ENCODE measurements around the gene TMEFF2.

TMEFF2 gene

DNA sequence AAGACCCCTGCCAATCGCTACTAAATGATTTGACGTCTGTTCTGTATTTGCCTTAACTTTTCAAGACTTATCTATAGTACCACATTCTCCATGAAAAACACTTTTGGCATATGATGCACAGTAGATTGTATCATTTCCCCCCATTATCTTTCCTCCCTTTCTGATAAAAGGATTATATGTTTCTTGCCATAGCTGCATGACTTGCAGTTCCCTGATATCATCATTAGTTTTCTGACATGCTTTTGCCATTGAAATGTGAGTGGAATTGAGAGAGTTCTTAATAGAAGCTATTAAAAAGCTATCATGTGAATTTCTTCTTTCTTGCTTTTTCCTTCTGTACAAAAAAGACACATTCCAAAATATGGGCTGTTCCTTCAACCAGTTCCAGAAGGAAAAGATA, 130.3 kb downstream of the TMEFF2 start:
- DNase-seq (ENCODE audit: low read depth) = no peak

DNA sequence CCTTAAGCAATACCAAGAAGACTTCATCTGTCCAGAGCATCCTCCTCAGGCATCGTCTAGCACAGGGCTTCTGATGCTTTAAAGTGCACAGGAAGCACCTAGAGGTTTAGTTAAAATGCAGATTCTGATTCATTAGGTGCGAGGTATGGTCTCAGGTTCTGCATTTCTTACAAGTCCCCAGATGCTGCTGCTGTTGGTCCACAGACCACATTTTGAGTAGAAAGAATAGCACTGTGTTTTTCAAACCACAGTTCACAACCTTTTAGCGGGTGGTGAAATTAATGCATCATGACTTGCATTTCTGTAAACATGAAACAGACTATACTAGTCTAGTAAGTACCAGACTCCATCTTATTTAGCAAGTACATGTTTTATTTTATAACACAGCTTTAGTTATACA, 134.6 kb downstream of the TMEFF2 start:
- DNase-seq (ENCODE audit: low read depth) = no peak

DNA sequence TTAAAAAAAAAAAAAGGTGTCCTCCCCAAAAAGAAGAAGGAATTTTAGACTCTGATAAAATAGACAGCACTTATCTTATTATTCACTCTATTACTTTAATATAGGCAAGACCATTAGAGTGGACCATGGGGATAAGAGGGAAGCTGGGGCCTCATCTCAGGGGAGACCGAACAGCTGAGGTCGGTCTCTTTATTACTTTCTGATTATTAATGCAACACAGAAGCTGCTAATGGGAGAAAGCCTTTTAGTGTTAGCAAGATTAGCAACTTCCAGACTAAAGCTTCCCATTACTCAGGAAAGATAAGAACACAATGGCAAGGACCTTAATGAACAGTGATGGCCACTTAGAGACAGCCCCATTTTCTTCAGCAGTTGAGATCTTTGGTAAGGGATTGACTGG, 135.5 kb downstream of the TMEFF2 start:
- no peak for DNase-seq (ENCODE audit: low read depth)

DNA sequence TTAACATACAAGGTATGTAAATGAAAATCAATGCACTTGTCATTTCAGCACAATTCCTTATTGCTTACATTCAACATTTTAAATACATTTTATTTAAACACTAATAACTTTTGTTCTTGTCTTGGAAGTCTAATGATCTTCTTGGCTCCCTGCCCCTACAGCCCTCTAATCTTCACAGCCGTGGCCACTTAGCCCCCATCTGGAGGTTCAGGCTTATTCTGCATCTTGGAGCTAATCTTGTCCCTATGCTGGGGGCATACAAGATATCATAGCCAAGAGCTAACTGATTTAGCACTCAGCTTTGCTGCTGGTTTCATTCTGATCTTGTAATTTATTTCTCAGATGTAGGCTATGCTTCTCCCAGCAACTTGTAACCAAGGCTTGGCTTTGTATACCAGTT, 140.8 kb downstream of the TMEFF2 start:
- no peak for DNase-seq (ENCODE audit: low read depth)

DNA sequence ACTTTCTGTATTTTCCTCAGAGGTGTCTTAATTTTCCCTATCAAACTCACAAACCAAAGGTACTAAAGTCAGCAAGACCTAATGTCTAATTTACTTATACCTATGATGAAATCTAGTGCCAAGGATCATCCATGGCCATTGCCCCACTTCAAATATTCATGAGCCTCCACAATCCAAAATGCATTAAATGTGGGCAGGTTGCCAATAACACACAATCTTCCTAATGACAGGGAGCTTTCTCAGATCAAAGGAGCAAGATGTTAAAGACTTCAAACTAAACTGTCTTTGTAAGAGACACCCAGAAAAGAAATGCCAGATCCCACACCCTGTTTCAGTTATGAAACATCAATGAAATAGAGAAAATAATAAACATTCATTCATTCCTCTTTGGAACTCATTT, 143.2 kb downstream of the TMEFF2 start:
- DNase-seq (ENCODE audit: low read depth) = no peak

DNA sequence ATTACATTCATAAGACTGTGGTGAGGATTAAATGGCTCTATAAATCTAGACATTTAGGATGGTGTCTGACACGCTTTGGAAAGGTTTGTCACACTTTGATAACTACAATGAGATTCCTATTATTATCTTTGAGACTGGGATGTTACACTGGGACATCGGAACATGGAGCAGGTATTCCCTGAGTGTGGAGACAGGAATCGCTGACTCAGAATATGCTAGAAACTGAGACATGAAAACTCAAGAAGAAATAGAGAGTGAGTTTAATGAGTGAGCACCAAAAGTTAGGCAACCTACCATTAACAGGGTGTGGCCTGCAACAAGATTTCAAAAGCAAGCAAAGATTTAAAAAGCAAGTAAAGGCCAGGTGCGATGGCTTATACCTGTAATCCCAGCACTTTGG, 145.4 kb downstream of the TMEFF2 start:
- no peak for DNase-seq (ENCODE audit: low read depth)

DNA sequence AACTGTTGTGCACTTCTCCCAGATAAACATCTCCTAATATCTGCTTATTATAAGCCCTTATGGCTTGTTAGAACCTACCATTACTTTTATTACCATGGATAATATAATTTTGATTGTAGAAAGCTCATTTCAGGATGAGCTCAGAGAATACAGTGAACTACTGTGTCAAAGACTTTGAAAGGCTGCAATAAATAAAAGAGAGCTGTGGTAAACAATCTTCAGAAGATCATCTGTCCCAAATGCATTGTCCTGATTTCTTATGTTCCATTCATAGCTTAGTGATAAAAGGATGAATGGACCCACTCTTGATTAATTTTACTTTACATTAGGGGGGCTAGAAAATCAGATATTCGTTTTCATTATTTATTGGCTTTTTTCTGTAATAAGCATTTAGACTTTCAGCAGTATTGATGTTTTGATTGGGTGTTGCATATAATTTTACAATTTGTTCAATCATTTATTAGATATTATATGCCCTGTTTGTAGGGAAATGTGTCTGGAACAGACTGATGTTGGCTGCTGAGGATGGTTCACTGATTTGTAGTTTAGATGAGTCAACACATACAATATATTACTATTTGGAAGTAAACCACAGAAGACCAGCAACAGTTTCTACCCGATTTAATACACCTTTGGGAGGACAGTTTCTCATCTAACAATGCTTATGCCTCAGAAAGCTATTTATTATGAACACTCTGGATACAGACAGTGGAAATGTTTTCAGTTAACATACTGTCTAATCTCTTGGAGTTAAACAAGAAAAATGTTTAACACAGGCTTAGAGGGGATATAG, 147.2 kb downstream of the TMEFF2 start:
- no peak for DNase-seq (ENCODE audit: low read depth)

DNA sequence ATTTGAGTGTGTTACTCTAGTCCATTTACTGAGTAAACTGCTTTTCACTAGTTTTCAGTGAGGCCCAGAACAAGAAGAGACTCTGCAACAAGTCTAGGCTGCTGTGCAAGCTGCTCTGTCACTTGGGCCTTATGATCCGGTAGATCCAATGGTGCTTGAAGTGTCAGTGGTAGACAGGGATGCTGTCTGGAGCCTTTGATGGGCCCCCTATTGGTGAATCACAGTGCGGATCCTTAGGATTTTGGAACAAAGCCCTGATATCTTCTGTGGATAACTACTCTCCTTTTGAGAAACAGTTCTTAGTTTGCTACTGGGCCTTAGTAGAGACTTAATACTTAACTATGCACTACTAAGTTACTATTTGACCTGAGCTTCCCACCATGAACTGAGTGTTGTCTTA, 150.2 kb downstream of the TMEFF2 start:
- DNase-seq (ENCODE audit: low read depth) = no peak

DNA sequence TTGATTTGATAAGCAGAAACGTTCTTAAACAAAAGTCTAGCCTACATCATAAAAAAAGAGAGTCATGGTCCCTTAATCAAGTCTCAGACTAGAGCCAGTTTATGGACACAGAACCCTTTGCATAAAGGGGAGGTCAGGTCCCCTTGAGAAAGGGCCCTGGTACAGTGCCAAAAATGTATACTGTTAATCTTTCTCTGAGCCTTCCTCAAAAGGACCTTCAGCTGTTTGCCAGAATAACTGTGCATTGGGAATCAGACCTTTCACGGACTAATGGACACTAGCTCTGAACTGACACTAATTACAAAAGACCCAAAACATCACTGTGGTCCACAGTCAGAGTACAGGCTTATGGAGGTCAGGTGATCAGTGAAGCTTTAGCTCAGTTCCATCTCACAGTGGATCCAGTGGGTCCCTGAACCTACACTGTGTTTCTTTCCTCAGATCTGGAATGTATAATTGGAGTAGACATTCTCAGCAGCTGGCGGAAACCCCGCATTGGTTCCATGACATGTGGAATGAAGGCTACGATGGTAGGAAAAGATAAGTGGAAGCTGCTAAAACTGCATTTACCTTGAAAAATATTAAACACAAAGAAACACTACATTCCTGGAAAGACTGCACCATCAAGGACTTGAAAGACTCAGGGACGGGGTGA, 151.4 kb downstream of the TMEFF2 start:
- no peak for DNase-seq (ENCODE audit: low read depth)

DNA sequence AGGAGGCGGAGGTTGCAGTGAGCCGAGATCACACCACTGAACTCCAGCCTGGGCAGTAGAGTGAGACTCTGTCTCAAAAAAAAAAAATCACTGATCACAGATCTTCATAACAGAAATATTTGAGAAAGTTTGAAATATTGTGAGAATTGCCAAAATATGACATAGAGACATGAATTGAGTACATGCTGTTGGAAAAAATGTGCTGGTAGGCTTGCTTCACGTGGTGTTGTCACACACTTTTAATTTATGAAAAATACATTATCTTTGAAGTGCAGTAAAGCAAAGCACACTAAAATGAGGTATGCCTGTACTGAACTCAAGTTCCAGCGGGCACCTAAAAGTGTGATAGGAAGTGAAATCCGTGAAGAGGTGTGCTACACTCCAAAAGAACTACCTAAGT, 152.6 kb downstream of the TMEFF2 start:
- no peak for DNase-seq (ENCODE audit: low read depth)

DNA sequence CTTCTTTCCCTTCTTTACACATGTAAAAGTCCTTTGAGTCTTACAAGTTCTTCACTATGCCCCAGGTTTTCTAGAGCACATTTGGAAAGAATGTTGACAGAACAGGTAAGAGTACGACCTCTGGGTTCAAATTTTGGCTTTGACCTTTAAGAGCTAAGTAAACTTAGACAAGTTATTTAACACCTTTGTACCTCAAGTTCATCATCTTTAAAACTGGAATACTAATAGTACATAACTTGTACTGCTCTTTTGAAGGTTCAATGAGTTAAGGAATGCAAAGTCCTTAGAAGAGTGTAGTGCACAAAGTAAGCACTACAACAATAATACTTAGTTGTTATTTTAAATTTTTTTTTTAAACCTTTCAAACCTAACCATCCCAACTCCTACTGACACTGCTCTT, 156.6 kb downstream of the TMEFF2 start:
- DNase-seq (ENCODE audit: low read depth) = no peak

DNA sequence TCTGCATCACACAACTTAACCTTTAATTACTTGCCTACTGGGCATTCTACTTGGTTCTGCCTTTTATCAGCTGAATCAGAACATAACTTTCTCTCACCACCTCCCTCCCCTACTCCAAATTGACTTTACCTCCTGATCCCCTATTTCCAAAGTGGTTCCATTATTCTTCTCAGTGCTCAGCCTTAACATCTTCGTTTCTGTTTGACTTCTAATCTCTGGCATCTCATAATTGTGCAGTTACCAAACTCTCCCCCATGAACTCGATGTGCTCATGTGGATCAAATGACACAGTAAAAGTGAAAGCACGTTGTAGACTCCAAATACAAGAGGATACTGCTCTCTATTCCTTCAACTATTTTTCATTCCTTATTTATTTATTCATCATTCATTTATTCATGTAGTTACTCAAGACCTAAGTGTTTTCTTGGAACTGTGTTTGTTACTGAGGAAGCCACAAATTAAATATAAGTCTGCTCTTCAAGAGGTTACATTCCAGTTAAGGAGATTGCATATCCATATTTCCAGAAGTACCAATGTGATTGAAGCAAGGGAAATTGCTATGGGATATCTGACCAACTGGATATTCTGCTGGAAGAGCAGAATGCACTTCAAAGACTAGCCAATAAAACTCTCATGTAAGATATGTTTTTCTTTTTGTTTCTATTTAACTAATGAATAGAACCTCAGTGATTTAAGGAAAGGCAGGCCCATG, 158.8 kb downstream of the TMEFF2 start:
- DNase-seq (ENCODE audit: low read depth) = peak; percentile 24

DNA sequence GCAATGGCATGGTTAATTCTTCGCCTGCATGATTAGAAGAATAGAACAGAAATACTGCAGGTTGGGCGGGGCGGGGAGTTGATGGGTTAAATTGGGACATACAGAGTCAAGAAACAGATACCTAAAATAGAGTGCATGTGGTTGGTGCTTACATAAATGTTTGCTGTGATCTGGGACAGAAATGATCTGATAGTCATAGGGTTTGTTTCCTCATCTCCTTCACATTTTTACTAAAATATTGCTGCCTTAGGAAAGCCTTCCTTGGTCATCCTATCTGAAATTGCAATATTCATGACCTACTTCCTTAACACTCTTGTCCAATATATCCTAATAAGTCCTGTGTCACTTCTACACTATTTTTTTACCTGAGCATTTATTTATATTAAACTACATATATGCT, 163.9 kb downstream of the TMEFF2 start:
- DNase-seq (ENCODE audit: low read depth) = no peak

DNA sequence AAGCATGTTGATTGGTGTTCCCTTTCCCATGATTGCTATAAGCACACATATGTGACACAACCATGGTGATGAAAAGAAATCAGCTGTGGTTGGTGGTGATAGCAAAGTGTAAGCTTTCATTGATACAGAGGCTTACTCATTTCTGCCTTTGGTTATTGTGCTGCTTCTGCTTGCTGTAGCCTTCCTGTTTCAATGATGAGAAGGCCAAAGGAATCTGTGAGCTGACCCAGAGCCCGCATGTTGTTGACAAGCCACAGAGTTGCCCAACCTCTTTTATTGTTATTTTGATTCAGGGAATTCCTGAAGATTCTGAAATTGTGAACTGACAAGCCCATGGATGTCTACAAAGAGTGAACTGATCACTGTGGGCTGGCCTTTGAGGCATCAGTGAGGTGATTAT, 164.4 kb downstream of the TMEFF2 start:
- DNase-seq (ENCODE audit: low read depth) = no peak

DNA sequence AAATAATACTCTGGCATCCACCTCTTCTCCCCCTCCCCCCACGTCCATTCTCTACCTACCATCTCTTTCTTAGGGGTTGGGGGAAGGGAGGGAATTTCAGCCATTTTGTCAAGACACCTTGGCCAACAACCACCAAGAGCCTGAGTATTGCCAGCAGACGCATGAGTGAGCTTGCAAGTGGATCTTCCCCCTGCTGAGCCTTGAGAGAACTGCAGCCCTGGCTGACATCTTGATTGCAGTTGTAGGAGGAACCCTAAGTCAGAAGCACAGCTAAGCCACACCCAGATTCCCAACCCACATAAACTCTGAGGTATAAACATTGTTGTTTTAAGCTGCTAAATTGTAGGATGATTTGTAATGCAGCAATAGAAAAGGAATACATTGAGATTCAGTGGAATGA, 165.6 kb downstream of the TMEFF2 start:
- peak; percentile 6 for DNase-seq (ENCODE audit: low read depth)

DNA sequence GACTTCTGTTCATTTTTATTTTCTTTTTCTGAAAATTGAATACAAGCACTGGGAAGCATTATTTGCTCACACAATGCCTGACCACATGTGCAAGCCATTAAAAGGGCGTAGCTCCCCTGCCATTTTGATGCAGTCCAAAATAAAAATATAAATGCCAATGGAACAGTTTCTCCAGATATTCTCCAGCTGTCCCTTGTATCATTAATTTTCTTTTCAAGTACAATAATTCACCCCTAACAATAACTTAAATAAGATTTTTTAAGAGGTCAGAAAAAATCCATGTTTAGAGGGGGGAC, 168.0 kb downstream of the TMEFF2 start:
- no peak for DNase-seq (ENCODE audit: low read depth)

DNA sequence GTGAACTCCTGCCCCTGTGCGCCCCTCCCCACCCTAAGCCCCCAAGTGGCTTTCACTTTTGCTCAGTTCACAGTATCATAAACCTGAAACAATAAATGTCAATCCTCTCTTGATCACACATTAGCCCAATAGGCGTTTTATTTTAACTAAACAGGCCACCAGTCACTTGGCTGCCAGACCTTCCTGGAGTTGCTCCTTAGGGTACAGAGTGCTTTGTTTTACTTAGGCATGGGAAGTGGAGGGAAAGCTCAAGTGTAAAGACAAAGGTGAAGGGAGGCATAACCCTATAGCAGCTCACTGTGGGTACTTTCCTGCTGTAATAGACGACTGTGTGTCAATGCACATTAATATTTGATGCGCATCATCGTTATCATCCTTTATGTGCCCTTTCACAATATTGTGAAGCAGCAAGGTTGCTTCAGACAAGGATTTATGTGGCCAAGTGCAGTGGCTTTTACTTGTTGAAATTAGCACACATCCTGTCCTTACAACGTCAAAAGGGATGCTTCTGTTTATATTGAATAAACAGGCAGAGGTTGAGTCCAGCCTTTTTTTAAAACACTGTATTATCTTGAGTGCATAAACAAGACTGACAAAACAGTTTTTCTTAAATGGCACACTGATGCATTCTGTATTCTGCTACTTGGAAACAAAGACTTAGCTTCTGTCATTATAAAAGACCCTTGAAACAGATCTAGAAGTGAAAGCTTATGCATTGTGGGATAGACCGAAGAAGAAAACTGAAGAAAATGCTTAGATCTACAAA, 168.5 kb downstream of the TMEFF2 start:
- no peak for DNase-seq (ENCODE audit: low read depth)

DNA sequence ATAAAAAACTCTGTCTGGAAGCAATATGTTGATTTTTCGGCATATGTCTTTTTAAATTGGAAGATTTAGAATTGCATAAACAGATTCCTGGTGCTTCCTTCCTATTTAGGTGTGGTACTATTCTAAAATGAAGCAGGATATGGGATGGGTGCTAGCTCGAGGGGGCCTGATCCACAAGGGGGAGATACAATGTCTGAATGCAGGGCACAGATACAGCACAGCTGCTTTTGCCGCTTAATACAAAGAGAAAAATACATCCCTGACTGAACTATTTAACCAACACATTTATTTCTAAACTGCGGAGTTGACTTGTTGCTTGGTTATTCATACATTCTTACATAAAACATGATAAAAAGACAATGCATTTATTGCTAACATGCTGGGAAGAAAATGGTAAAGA, 169.1 kb downstream of the TMEFF2 start:
- no peak for DNase-seq (ENCODE audit: low read depth)

DNA sequence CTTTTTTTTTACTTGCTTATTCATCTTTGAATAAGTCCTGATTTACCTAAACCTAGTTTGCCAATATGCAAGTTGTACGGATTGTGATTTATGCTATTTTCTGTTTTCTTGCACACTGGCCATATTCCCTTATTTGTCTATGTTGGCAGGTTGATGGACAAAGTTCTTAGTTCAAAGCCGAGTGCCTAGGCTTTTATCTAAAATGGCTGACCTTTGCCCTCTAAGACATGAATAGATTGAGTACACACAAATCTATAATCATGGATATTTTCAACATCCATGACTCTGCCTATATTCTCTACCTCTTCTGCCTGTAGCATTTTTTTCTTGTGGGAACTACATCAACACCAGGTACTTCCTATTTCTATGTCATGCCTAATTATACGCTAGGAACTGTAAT, 171.7 kb downstream of the TMEFF2 start:
- DNase-seq (ENCODE audit: low read depth) = no peak

DNA sequence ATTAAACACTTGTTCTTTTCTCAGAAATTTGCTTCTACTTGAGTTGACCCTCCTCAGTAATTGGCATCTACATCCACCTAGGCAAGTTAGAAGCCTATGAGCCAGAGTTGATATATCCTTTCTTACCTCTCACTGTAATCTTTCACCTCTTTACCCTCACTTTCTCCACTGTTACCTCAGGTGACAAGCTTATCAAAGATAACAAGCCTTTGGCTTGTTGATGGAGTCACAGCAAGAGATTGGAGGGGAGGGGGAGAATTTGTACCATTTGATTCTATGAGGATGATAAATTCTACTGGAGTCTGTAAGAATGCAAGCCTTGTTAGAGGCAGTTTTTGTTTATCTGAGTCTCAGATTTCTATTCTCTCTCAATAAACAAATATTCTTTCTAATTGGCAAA, 176.9 kb downstream of the TMEFF2 start:
- no peak for DNase-seq (ENCODE audit: low read depth)

DNA sequence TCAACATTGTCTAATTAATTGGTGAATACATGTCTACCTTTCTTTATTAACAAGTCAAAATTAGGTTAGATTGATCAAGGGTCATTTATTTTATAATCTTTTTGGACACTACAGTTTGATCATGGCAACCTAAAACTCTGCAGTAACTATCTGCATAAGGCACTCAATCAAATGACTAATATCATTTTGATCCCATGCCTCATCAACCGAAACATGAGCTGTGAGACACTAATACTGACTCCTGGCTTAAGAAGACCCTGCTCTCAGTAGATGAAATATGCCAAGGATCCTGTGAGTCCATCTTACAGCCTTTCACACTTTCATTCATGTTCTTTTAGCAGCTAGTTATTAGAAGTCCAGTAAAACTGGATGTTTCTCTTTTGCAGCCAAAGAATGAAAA, 178.5 kb downstream of the TMEFF2 start:
- DNase-seq (ENCODE audit: low read depth) = peak; percentile 5

DNA sequence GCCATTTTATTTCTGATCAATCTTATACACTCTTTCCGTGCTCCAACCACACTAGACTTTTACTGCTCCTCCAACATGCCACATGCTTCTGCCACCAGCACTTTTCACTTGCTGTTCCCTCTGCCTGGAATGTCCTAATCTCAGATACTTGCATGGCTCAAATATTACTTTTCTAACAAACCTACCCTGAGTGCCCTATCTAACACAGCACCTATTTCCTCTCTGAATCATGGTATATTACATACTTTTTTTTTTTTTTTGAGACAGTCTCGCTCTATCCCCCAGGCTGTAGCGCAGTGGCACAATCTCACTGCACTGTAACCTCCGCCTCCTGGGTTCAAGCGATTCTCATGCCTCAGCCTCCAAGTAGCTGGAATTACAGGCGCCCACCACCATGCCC, 181.5 kb downstream of the TMEFF2 start:
- DNase-seq (ENCODE audit: low read depth) = no peak

DNA sequence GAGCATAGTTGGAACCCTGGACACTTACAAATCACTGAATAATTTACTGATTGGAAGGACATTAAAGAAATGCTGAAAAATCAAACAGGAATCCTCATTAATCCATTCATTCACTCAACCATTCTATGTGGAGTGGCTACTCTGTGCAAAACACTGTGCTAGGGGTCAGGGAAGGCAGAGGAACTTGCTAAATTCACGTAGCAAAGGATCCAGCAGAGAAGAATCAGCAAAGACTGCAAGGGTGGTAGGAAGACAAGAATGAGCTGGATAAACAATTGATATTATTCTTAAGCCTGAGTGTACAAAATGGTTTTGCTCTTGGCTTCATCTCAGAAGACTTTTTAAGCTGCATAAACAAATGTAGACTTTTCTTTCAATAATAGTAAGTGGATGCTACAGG, 183.5 kb downstream of the TMEFF2 start:
- DNase-seq (ENCODE audit: low read depth) = no peak

All from fibroblast of the conjunctiva (primary cell).